Suprapubic skin (tissue), 4 donors: Measurements from ENCODE around the gene TRIM2. TPM values are rescaled to one million over a fixed set of nuclear protein-coding genes. Genes with fewer than 3 reads are reported as not detected.

Experiments used
- DNase-seq, 2 donors: peaks; one replicate each; pipeline ENCODE4 v3.0.0-alpha.2; 2019; ENCODE audit warnings: low spot score in 2 of 2
- H3K27ac ChIP-seq: fragments of 200-600 bp; sonication (generic); one replicate; pipeline ENCODE4 v1.5.1; 2019
- H3K27me3 ChIP-seq: fragments of 200-600 bp; sonication (generic); one replicate; pipeline ENCODE4 v1.5.1; 2019
- H3K36me3 ChIP-seq: fragments of 200-600 bp; sonication (generic); one replicate; pipeline ENCODE4 v1.5.1; 2019
- H3K4me1 ChIP-seq: fragments of 200-600 bp; sonication (generic); one replicate; pipeline ENCODE4 v1.5.1; 2019
- H3K4me3 ChIP-seq: fragments of 200-600 bp; sonication (generic); one replicate; pipeline ENCODE4 v1.5.1; 2019; ENCODE audit warnings: mild to moderate bottlenecking
- H3K9me3 ChIP-seq: fragments of 200-600 bp; sonication (generic); one replicate; pipeline ENCODE4 v1.5.1; 2019
- EP300 ChIP-seq: sonication (generic); formaldehyde crosslinking; IDR thresholded peaks from one replicate; pipeline ENCODE4 v1.6.1; 2017; ENCODE audit warnings: antibody characterized with exemption
- POLR2A ChIP-seq, 2 donors: fragments of 450-650 bp; IDR thresholded peaks; one replicate each; pipeline ENCODE4 v1.6.1; 2017; ENCODE audit warnings: antibody characterized with exemption in 2 of 2, mild to moderate bottlenecking in 2 of 2, moderate library complexity in 2 of 2
- POLR2AphosphoS5 ChIP-seq, 3 donors: sonication (generic); formaldehyde crosslinking; IDR thresholded peaks; one replicate each; pipeline ENCODE4 v1.6.1; 2017; ENCODE audit warnings: antibody characterized with exemption in 3 of 3
- WGBS: methylation state at CpG from one replicate; pipeline ENCODE4 v1.1.5; 2018; 5-methylcytosine and 5-hydroxymethylcytosine counted together
- total RNA-seq, 4 donors: library from RNA; depleted of rRNA; stranded (reverse); fragments of >200 nt; gene quantifications; one replicate each; pipeline ENCODE4 v1.1.0, GENCODE V29; 2016
- TF ChIP-seq, protein P1 (sequence below), 2 donors: fragments of 200-600 bp in 1 of 2; fragments of 450-650 bp in 1 of 2; sonication (generic) in 1 of 2; IDR thresholded peaks; one replicate each; pipeline ENCODE4 v1.5.1; 2016 to 2019; ENCODE audit warnings: antibody characterized with exemption in 2 of 2, mild to moderate bottlenecking in 1 of 2, moderate library complexity in 1 of 2

The TRIM2 gene
- total RNA-seq, 4 donors from 2014 or later, result 17.3 to 45.1 (median 37.5) TPM

- Histone ChIP-seq H3K27me3 (no peaks in the 10 kb centered on the region), H3K4me1 (peaks cover 7% of the 10 kb centered on the region), H3K36me3 (no peaks in the 10 kb centered on the region), H3K9me3 (no peaks in the 10 kb centered on the region), H3K27ac (no peak overlapping the region), H3K4me3 (peak overlapping the region; percentile 97)
- TF ChIP-seq EP300 (no peak), POLR2AphosphoS5 (IDR thresholded peaks at IDR 0.05) (no peak), POLR2A (IDR thresholded peaks at IDR 0.05) (no peak)
- TF ChIP-seq, protein P1, sequence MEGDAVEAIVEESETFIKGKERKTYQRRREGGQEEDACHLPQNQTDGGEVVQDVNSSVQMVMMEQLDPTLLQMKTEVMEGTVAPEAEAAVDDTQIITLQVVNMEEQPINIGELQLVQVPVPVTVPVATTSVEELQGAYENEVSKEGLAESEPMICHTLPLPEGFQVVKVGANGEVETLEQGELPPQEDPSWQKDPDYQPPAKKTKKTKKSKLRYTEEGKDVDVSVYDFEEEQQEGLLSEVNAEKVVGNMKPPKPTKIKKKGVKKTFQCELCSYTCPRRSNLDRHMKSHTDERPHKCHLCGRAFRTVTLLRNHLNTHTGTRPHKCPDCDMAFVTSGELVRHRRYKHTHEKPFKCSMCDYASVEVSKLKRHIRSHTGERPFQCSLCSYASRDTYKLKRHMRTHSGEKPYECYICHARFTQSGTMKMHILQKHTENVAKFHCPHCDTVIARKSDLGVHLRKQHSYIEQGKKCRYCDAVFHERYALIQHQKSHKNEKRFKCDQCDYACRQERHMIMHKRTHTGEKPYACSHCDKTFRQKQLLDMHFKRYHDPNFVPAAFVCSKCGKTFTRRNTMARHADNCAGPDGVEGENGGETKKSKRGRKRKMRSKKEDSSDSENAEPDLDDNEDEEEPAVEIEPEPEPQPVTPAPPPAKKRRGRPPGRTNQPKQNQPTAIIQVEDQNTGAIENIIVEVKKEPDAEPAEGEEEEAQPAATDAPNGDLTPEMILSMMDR (IDR thresholded peaks at IDR 0.05), result no peak
- DNase-seq, result peak in 1 of 2 donors; percentile 63
- 2% methylated on average over 27 of the region's 44 CpGs for WGBS
These were observed 141.1 kb downstream of the TRIM2 start for GRCh38 chr4:153345012-153345981.

GRCh38 chr4:153346031-153346430 lies 141.8 kb downstream of the TRIM2 start:
- no peak for DNase-seq
- H3K4me1 ChIP-seq, result peaks cover 7% of the 10 kb centered on the region
- no peaks in the 10 kb centered on the region for H3K9me3 ChIP-seq
- WGBS, result 77% methylated on average over 2 of the region's 2 CpGs
- H3K4me3 ChIP-seq, result peak overlapping the region; percentile 97
- H3K36me3 ChIP-seq, result no peaks in the 10 kb centered on the region
- H3K27me3 ChIP-seq, result no peaks in the 10 kb centered on the region
- no peak overlapping the region for H3K27ac ChIP-seq
- no peak for TF ChIP-seq EP300
- no peak for TF ChIP-seq POLR2AphosphoS5 (IDR thresholded peaks at IDR 0.05)
- TF ChIP-seq, protein P1 (IDR thresholded peaks at IDR 0.05), result no peak
- no peak for TF ChIP-seq POLR2A (IDR thresholded peaks at IDR 0.05)

DNA sequence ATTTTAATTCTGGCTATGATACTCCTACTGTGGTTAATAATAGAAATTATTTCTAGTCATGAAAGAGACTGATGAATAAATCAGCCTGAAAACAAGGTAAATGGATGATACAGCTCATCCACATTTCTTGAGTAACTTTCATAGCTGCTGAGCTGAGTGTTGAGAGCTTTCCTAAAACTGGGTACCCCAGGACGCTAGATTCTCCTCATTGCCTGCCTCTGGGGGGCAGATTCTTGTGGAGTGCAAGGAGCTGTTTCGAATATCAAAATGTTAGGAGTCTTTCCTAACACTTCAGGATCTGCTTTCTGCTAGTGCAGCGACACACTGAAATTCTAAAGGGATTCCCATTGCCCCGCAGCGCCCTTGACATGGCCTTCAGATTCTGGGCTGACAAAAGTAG lies 142.3 kb downstream of the TRIM2 start:
- DNase-seq, result no peak
- 89% methylated on average over 5 of the region's 5 CpGs for WGBS
- Histone ChIP-seq H3K4me3 (no peak overlapping the region), H3K27ac (no peak overlapping the region), H3K27me3 (no peaks in the 10 kb centered on the region), H3K4me1 (peaks cover 7% of the 10 kb centered on the region), H3K9me3 (no peaks in the 10 kb centered on the region), H3K36me3 (no peaks in the 10 kb centered on the region)
- TF ChIP-seq POLR2A (IDR thresholded peaks at IDR 0.05) (no peak), EP300 (no peak), POLR2AphosphoS5 (IDR thresholded peaks at IDR 0.05) (no peak)
- TF ChIP-seq, protein P1 (IDR thresholded peaks at IDR 0.05), result no peak

- Histone ChIP-seq H3K4me1 (peaks cover 7% of the 10 kb centered on the region), H3K9me3 (no peaks in the 10 kb centered on the region), H3K27ac (no peak overlapping the region), H3K4me3 (no peak overlapping the region), H3K36me3 (no peaks in the 10 kb centered on the region), H3K27me3 (no peaks in the 10 kb centered on the region)
- DNase-seq, result no peak
- TF ChIP-seq POLR2A (IDR thresholded peaks at IDR 0.05) (no peak), EP300 (no peak), POLR2AphosphoS5 (IDR thresholded peaks at IDR 0.05) (no peak)
These were observed 142.9 kb downstream of the TRIM2 start for GRCh38 chr4:153347117-153347516.

- no peaks in the 10 kb centered on the region for H3K9me3 ChIP-seq
- 77% methylated on average over 4 of the region's 4 CpGs for WGBS
- H3K4me1 ChIP-seq, result peaks cover 7% of the 10 kb centered on the region
- no peak overlapping the region for H3K4me3 ChIP-seq
- no peak overlapping the region for H3K27ac ChIP-seq
- no peaks in the 10 kb centered on the region for H3K36me3 ChIP-seq
- H3K27me3 ChIP-seq, result no peaks in the 10 kb centered on the region
- no peak for DNase-seq
- TF ChIP-seq, protein P1 (IDR thresholded peaks at IDR 0.05), result no peak
- TF ChIP-seq EP300 (no peak), POLR2AphosphoS5 (IDR thresholded peaks at IDR 0.05) (no peak), POLR2A (IDR thresholded peaks at IDR 0.05) (no peak)
These were observed 143.8 kb downstream of the TRIM2 start for GRCh38 chr4:153348006-153348405.
